Lung microvascular endothelial cell (primary cell): ENCODE results near the gene TSPYL4. TPM values are rescaled to one million over a fixed set of nuclear protein-coding genes. Genes with fewer than 3 reads are reported as not detected.
"Not testable (repeated sequence)": the region's sequence is repeated elsewhere in the genome, so short reads cannot be mapped to it uniquely, and the experiment has no call there.

Experiments
- DNase-seq, 2 donors: peaks; one replicate each; pipeline versions ENCODE4 v3.0.0 to v3.0.0-alpha.2; 2010; ENCODE audit warnings: low read depth in 2 of 2
- total RNA-seq: library from RNA; depleted of rRNA; stranded (reverse); fragments of >200 nt; gene quantifications from 2 replicates; pipeline ENCODE4 v1.2.1, GENCODE V29; 2014

Gene TSPYL4
- total RNA-seq = 5.9 and 6.7 TPM in 2 replicates

GRCh38 chr6:116253505-116254296, at the start of gene TSPYL4:
TSPYL4 (minus strand) TSS chr6:116254075; CDS start chr6:116254008, 67 bp downstream.
- DNase-seq = peak; percentile 96 to 98

- no peak for DNase-seq
Observed at GRCh38 chr6:116301104-116301503, 47.2 kb upstream of the TSPYL4 start.

- no peak for DNase-seq
Observed at GRCh38 chr6:116300566-116300965, 46.7 kb upstream of the TSPYL4 start.

- DNase-seq = no peak
Observed at GRCh38 chr6:116298973-116299372, 45.1 kb upstream of the TSPYL4 start.

- no peak for DNase-seq
Observed at GRCh38 chr6:116298273-116298672, 44.4 kb upstream of the TSPYL4 start.

GRCh38 chr6:116292553-116292952, 38.7 kb upstream of the TSPYL4 start:
- no peak for DNase-seq

DNA sequence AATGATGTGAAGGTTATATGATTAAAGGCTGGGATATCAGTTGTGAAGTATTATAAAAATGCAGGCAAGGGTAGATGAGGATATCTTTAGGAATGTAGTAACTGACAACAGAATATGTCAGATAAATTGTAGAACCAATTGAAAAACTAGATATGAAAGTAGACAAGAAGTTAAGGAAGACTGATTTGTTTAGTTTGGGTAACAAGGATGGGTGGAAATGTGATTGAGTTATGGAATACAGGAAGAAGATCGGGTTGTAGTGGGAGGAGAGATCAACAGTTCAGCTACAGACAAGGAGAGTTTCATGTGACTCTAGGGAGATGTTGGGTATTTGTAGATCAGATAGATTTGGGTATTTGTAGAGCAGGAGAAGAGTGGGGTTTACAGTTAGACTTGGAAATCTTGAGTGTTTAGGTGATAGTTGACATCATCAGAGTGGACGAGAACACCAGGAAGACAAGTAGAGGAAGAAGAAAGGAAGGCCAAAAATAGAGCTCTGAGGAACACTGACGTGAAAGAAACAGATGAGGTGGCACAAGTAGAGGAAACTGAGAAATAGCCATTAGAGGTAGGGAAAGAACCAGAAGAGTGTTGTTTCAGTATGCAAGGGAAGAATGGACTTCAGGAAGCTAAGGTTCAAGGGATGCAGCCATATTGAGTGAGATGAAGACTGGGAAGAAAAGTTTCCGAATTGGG, 38.0 kb upstream of the TSPYL4 start:
- DNase-seq = no peak

- no peak for DNase-seq
Observed at GRCh38 chr6:116290799-116291198, 36.9 kb upstream of the TSPYL4 start.

DNA sequence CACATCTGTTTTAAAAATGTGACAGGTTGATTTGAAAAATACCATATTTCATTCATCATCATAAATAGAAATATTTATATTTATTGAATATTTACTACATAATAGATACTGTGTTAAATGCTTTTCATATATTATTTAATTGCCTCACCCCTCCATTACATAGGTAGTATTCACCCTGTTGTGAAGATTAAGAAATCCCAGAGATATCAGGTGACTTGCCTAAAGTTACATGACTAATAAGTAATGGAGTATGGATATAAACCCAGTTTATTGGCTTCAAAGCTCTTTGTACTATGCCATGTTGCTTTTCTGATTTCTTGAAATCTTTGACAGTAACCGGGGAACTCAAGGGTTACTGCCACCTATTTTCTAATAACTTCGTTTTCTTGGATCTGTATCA, 36.0 kb upstream of the TSPYL4 start:
- DNase-seq = no peak

- DNase-seq = peak; percentile 59 to 70
Observed at GRCh38 chr6:116287689-116288282, 33.9 kb upstream of the TSPYL4 start.

- DNase-seq = peak in 1 of 2 donors; percentile 60
Observed at GRCh38 chr6:116286773-116287358, 33.0 kb upstream of the TSPYL4 start.

DNA sequence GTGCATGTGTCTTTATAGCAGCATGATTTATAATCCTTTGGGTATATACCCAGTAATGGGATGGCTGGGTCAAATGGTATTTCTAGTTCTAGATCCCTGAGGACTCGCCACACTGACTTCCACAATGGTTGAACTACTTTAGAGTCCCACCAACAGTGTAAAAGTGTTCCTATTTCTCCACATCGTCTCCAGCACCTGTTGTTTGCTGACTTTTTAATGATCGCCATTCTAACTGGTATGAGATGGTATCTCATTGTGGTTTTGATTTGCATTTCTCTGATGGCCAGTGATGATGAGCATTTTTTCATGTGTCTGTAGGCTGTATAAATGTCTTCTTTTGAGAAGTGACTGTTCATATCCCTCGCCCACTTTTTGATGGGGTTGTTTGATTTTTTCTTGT, 31.1 kb upstream of the TSPYL4 start:
- DNase-seq = not testable (repeated sequence)

DNA sequence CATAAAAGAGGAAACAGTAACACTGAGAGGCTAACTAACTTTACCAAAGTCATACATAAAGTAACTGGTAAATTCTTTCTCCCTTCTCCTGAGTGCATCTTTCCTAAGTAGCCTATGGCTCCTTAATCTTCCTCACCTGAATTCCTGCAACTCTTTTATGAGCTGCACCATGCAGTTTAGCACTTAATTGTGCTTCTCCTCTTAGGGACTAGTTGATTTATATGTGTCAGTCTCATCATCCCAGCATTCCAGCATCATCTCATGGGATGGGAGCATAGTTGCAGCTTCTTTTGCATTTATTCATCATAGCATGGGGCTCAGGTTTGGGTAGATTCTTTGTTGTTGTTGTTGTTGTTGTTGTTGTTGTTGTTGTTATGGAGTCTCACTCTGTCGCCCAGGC, 29.3 kb upstream of the TSPYL4 start:
- DNase-seq = no peak

DNA sequence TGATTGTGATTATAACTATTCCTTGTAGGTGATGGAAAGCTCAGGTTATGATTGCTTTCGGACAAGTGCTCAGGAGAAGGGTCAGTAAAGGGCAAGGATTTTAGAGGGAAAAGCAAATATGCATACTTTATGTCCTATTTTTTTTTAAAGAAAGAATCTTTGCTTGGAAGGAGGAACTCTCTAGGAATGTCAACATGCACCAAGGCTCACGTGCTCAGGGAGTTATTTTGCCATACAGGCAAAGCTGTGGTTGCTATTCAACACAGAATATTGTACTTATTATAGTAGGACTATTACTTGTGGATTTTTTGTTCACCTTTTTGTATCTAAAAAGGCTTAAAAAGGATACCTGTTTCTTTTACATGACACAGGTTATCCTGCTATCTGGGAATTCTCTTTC, 28.8 kb upstream of the TSPYL4 start:
- DNase-seq = no peak

DNA sequence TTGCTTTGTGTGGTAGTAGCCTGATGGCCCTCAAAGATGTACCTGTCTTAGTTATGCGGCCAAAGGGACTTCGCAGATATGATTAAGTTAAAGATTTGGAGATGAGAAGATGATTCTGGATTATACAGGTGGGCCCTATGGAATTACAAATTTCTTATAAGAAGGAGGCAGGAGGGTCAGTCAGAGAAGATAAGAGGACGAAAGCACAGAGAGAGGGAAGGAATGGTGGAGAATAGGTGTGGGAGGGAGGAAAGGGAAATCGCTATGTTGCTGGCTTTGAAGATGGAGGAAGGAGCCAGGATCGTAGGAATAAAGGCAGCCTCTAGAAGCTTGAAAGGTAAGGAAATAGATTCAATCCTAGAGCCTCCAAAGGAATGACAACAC, 27.1 kb upstream of the TSPYL4 start:
- DNase-seq = no peak

DNA sequence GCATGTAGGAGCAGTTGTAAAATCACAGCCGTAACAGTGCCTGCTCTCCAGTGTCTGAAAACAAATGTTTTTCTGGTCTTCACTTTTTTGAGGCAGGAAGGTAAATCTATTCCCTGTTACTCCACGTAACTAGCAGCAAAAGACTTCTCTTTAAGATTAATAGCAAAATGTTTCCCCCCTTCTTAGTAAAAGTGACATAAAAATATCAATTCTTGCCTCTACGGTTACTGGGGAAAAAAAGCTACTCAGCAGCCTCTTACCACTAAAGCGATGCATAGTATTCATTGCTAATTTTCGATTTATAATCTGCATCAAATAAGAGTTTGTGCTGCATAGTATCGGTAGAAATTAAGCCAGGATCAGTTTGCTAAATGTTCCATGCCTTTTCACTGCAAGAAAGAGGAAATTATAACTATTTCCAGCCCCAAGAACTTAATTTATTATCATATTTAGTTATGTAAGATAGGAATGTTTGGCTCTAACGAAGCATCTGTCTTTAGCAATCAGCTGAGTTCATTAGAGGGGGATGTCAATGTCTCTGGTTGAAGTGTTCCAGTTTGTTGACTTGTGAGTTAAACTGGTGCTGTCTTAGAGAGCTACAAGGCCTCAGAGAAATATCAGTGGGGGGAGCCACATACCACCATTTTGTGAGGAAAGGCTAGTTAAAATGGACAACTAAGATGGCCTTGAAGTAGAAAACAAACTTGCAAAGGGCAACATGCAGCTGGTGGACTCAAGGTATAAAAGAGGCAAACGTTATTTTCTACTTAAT, 26.5 kb upstream of the TSPYL4 start:
- DNase-seq = no peak

DNA sequence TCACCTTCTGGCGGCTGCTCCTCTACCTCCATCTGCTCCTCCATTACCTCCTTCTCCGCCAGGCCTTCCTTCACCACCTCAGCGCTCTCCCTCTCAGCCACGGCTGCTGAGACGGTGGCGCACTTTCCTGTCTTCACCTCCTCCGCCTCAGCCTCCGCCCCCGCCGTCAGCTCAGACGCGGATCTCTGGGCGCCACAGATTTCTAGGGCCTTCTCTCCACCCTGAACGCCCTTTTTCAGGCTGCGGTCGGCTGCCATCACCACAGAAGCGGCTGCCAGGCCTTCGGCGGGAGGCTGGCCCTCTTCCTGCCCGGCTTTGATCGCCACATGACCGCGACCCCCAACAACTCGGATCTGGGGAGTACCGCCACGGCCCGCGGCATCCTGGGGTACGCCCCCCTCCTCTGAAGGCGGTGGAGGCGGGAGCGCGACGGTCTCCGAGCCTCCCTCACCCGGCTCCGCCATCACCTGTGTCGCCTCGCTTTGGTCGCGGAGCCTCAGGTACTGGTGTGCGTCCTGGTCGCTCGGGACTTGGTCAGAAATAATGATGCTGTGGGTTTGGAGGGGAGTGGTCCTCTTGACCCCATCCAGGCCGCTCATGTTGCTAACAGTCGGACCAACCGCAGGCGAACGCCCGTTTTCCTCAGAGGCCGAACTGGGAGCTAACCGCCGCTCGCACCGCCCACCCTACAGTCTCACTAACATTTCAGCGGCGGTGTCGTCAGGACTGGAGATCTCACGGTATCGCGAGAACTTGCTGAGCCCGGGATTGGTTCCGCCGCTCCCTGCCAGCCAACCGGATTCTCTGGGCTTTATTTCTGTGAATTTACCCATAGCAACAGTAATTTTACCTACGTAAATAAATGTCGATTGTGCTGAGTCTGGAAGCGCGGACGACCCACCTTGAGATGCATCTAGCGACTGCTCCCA, 25.6 kb upstream of the TSPYL4 start, which contains the start of gene TSPYL1:
TSS of gene TSPYL1 (minus strand) at position 699 of the 929 bp plus-strand sequence. CDS start at position 599, 100 bp downstream.
- DNase-seq = peak; percentile 98

- DNase-seq = peak in 1 of 2 donors; percentile 60
Observed at GRCh38 chr6:116278854-116279231, 25.0 kb upstream of the TSPYL4 start.

GRCh38 chr6:116278481-116278829, 24.6 kb upstream of the TSPYL4 start:
- no peak for DNase-seq

DNA sequence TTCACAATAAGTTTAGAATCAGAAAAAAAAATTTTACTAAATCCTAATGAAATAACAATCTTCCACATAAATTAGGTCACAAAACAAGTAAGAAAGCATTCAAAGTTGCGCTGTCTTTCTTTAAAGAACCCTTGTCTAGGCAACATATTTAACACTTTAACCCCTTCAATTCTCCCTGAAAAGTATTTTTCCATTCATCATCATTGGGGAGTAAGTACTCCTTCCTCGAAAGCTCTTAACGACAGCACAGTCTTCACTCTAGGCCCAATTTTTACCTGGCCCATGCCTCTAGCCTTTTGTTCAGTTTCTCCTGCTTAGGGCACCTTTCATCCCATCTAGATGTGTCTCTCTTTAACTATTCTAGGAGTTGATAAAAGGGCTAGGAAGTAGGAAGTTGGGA, 23.2 kb upstream of the TSPYL4 start:
- DNase-seq = no peak
